ENCODE measurements around the gene PHF21A. TPM values are rescaled to one million over a fixed set of nuclear protein-coding genes. Genes with fewer than 3 reads are reported as not detected.
"Not testable (repeated sequence)": the region's sequence is repeated elsewhere in the genome, so short reads cannot be mapped to it uniquely, and the experiment has no call there.

PHF21A gene
- total RNA-seq, 4 donors from 2014 or later: 12.1 to 83.3 (median 29.3) TPM

GRCh38 chr11:45906096-45906682 lies 215.1 kb downstream of the PHF21A start:
- Histone ChIP-seq H3K27ac (no peak overlapping the region), H3K9me3 (no peaks in the 10 kb centered on the region), H3K27me3 (no peaks in the 10 kb centered on the region), H3K4me1 (peaks cover 0 to 4% of the 10 kb centered on the region in 2 donors), H3K36me3 (no peaks in the 10 kb centered on the region), H3K4me3 (no peak overlapping the region)
- no peak for DNase-seq
- TF ChIP-seq POLR2A (IDR thresholded peaks at IDR 0.05): no peak
- TF ChIP-seq CTCF (IDR thresholded peaks at IDR 0.05): no peak
- intact Hi-C loops (cut with DNase I; ENCODE audit: low total_unique reads): no loop called here

GRCh38 chr11:45905576-45905975 lies 215.7 kb downstream of the PHF21A start:
- intact Hi-C loops (cut with DNase I; ENCODE audit: low total_unique reads); H3K4me3 ChIP-seq; H3K27me3 ChIP-seq; H3K27ac ChIP-seq; H3K4me1 ChIP-seq; H3K9me3 ChIP-seq; H3K36me3 ChIP-seq; DNase-seq: not testable (repeated sequence)

- Histone ChIP-seq H3K4me1 (peaks cover 0 to 6% of the 10 kb centered on the region in 2 donors), H3K36me3 (no peaks in the 10 kb centered on the region), H3K9me3 (no peaks in the 10 kb centered on the region), H3K27me3 (no peaks in the 10 kb centered on the region), H3K4me3 (no peak overlapping the region), H3K27ac (no peak overlapping the region)
- no peak for DNase-seq
- TF ChIP-seq POLR2A (IDR thresholded peaks at IDR 0.05) (no peak), CTCF (IDR thresholded peaks at IDR 0.05) (no peak)
- intact Hi-C loops (cut with DNase I; ENCODE audit: low total_unique reads): no loop called here
Observed at GRCh38 chr11:45905095-45905494, 216.2 kb downstream of the PHF21A start.

- intact Hi-C loops (cut with DNase I; ENCODE audit: low total_unique reads): no loop called here
- H3K9me3 ChIP-seq: no peaks in the 10 kb centered on the region
- H3K4me3 ChIP-seq: no peak overlapping the region
- H3K27ac ChIP-seq: no peak overlapping the region
- H3K36me3 ChIP-seq: no peaks in the 10 kb centered on the region
- peaks cover 0 to 6% of the 10 kb centered on the region in 2 donors for H3K4me1 ChIP-seq
- H3K27me3 ChIP-seq: no peaks in the 10 kb centered on the region
- no peak for DNase-seq
- TF ChIP-seq CTCF (IDR thresholded peaks at IDR 0.05) (no peak), POLR2A (IDR thresholded peaks at IDR 0.05) (no peak)
Observed at GRCh38 chr11:45904309-45904915, 216.8 kb downstream of the PHF21A start.

GRCh38 chr11:45902452-45903380 lies 218.5 kb downstream of the PHF21A start:
- TF ChIP-seq CTCF (IDR thresholded peaks at IDR 0.05): no peak
- no peak for TF ChIP-seq POLR2A (IDR thresholded peaks at IDR 0.05)
- Histone ChIP-seq H3K27ac (no peak overlapping the region), H3K27me3 (no peaks in the 10 kb centered on the region), H3K36me3 (no peaks in the 10 kb centered on the region), H3K4me3 (no peak overlapping the region), H3K9me3 (no peaks in the 10 kb centered on the region), H3K4me1 (peaks cover 0 to 6% of the 10 kb centered on the region in 2 donors)
- DNase-seq: no peak
- intact Hi-C loops (cut with DNase I; ENCODE audit: low total_unique reads): no loop called here

All from uterus (tissue), 4 donors.